Endothelial cell of umbilical vein (primary cell): ENCODE results near the gene PNISR. TPM values are rescaled to one million over a fixed set of nuclear protein-coding genes. Genes with fewer than 3 reads are reported as not detected.
A peak's percentile ranks its signal among the peaks of the same experiment; 100 is the strongest.

ENCODE experiments used
- BruUV-seq: library from RNA; stranded (reverse); fragments of 400-500 nt; replicated peaks from 2 replicates; lab custom pipeline; 2021; lab: Mats Ljungman, UMichigan
- CTCF ChIA-PET: fragments of 300-600, 350-600 bp; sonication (Branson Sonifier 250); formaldehyde crosslinking; loops from one replicate; lab custom pipeline; 2021; ENCODE audit warnings: antibody characterized with exemption, inconsistent platforms; lab: Charles Lee
- POLR2A ChIA-PET: fragments of 300-600, 350-600 bp; sonication (Branson Sonifier 250); formaldehyde crosslinking; loops from one replicate; lab custom pipeline; 2021; ENCODE audit warnings: antibody characterized with exemption, inconsistent platforms; lab: Charles Lee
- DNase-seq: peaks from one replicate; pipeline ENCODE4 v3.0.0-alpha.2; 2011; ENCODE audit warnings: low read depth, low spot score
- FAIRE-seq: peaks from 2 replicates; lab custom pipeline; 2011; peaks lifted over from hg19 to GRCh38; lab: Jason Lieb, UNC
- H2AFZ ChIP-seq: 2 replicates; pipeline ENCODE4 v1.6.0; 2012; ENCODE audit warnings: low read depth, low read length, control low read depth, inconsistent platforms
- H3K27ac ChIP-seq: 2 replicates; pipeline ENCODE4 v1.5.1; 2011; ENCODE audit warnings: low read depth, mild to moderate bottlenecking, control low read depth, low read length, moderate library complexity; ENCODE audit not compliant: insufficient read depth
- H3K27me3 ChIP-seq, 2 experiments: 2 replicates each; pipeline versions ENCODE4 v1.6.0 to v1.6.1; 2011; ENCODE audit warnings: low read length in 2 of 2, mixed read lengths in 1 of 2; ENCODE audit not compliant: control insufficient read depth in 2 of 2, insufficient read depth in 2 of 2
- H3K36me3 ChIP-seq, 2 experiments: 2 replicates in 1 of 2; 3 replicates in 1 of 2; pipeline ENCODE4 v1.5.1; 2011; ENCODE audit warnings: low read length in 2 of 2, mild to moderate bottlenecking in 1 of 2, moderate library complexity in 1 of 2; ENCODE audit not compliant: control insufficient read depth in 2 of 2, insufficient read depth in 2 of 2; ENCODE audit errors: extremely low read depth in 1 of 2
- H3K4me1 ChIP-seq: 3 replicates; pipeline ENCODE4 v1.5.1; 2011; ENCODE audit warnings: mild to moderate bottlenecking, low read length; ENCODE audit not compliant: control insufficient read depth, insufficient read depth; ENCODE audit errors: extremely low read depth
- H3K4me2 ChIP-seq: 2 replicates; pipeline ENCODE4 v1.6.1; 2011; ENCODE audit warnings: low read length, control low read depth, mixed read lengths; ENCODE audit not compliant: insufficient read depth
- H3K4me3 ChIP-seq, 3 experiments: fragments of 200-600 bp in 1 of 3; sonication (generic), shearing (Covaris generic) in 1 of 3; replicated peaks in 1 of 3; 2 replicates each; pipeline ENCODE4 v1.5.1; 2011 to 2016; ENCODE audit warnings: control low read depth in 3 of 3, low read length in 3 of 3, mild to moderate bottlenecking in 2 of 3, inconsistent platforms in 1 of 3, low read depth in 1 of 3, moderate library complexity in 1 of 3; ENCODE audit not compliant: insufficient read depth in 1 of 3
- H3K79me2 ChIP-seq: 2 replicates; pipeline ENCODE4 v1.6.0; 2012; ENCODE audit warnings: low read length, inconsistent platforms; ENCODE audit not compliant: control insufficient read depth, insufficient read depth
- H3K9ac ChIP-seq: replicated peaks from 2 replicates; pipeline ENCODE3; 2011; ENCODE audit warnings: low read length, control low read depth; ENCODE audit not compliant: insufficient read depth; ENCODE audit errors: extremely low read depth
- H3K9me1 ChIP-seq: replicated peaks from 3 replicates; pipeline ENCODE4 v1.6.0; 2011; ENCODE audit warnings: mild to moderate bottlenecking, low read length; ENCODE audit not compliant: control insufficient read depth, insufficient read depth; ENCODE audit errors: extremely low read depth
- H3K9me3 ChIP-seq: replicated peaks from 2 replicates; pipeline ENCODE4 v1.5.1; 2012; ENCODE audit warnings: low read length, inconsistent platforms; ENCODE audit not compliant: control insufficient read depth, insufficient read depth
- H4K20me1 ChIP-seq: replicated peaks from 2 replicates; pipeline ENCODE3; 2011; ENCODE audit warnings: mild to moderate bottlenecking, low read length; ENCODE audit not compliant: control insufficient read depth, insufficient read depth; ENCODE audit errors: extremely low read depth
- CTCF ChIP-seq, 2 donors: IDR thresholded peaks; 1 replicate in 1 of 2; 2 replicates in 1 of 2; pipeline ENCODE4 v1.5.1; 2011; ENCODE audit warnings: low read length in 2 of 2, mild to moderate bottlenecking in 2 of 2, moderate library complexity in 2 of 2, control low read depth in 1 of 2, inconsistent platforms in 1 of 2, low read depth in 1 of 2; ENCODE audit not compliant: insufficient read depth in 1 of 2; ENCODE audit errors: extremely low read depth in 1 of 2
- FOS ChIP-seq: IDR thresholded peaks from 2 replicates; pipeline ENCODE4 v1.6.1; 2011; ENCODE audit warnings: mild to moderate bottlenecking, low read length, moderate library complexity, borderline replicate concordance; ENCODE audit not compliant: insufficient read depth
- GATA2 ChIP-seq: IDR thresholded peaks from 2 replicates; pipeline ENCODE4 v1.7.0; 2011; ENCODE audit warnings: low read depth, mild to moderate bottlenecking, moderate library complexity, mixed read lengths, low read length; ENCODE audit not compliant: insufficient read length, insufficient read depth
- MYC ChIP-seq: IDR thresholded peaks from one replicate; pipeline ENCODE4 v1.6.1; 2011; ENCODE audit warnings: mild to moderate bottlenecking, low read depth, low read length
- POLR2AphosphoS5 ChIP-seq: IDR thresholded peaks from 2 replicates; pipeline ENCODE4 v1.6.1; 2012; ENCODE audit warnings: low read depth, mild to moderate bottlenecking, control low read depth, low read length, moderate library complexity; ENCODE audit not compliant: insufficient read depth
- dilution Hi-C: fragments of 300-500 bp; cut with MboI; formaldehyde crosslinking; loops from one replicate; pipeline ENCODE4 v1.15.0; 2019; ENCODE audit warnings: low sequenced_read_pairs; ENCODE audit not compliant: extremely low pct_ligation_motif_present
- intact Hi-C: fragments of 100-400 bp; cut with micrococcal nuclease; formaldehyde crosslinking; loops from one replicate; pipeline ENCODE4 v1.10.0; 2022
- polyA plus RNA-seq, 4 experiments: library from polyadenylated mRNA; depleted of rRNA in 3 of 4; stranded (reverse) in 3 of 4; unstranded in 1 of 4; fragments of >200 nt; gene quantifications; 2 replicates each; pipeline versions ENCODE4 v1.2.1 to v1.2.3, GENCODE V29; 2011 to 2012; ENCODE audit warnings: missing spikeins in 1 of 4
- total RNA-seq: library from RNA; stranded (reverse); gene quantifications from 2 replicates; pipeline ENCODE4 v1.2.3, GENCODE V29; 2021
- TF ChIP-seq, protein P1 (sequence below): IDR thresholded peaks from 2 replicates; pipeline ENCODE4 v1.6.1; 2011; ENCODE audit not compliant: insufficient read depth, insufficient read length

PNISR gene
- total and polyA plus RNA-seq, 2 donors (not counting 3 experiments of a cell fraction or from before 2014, with no cell fraction given): 34.6 to 106 TPM

DNA sequence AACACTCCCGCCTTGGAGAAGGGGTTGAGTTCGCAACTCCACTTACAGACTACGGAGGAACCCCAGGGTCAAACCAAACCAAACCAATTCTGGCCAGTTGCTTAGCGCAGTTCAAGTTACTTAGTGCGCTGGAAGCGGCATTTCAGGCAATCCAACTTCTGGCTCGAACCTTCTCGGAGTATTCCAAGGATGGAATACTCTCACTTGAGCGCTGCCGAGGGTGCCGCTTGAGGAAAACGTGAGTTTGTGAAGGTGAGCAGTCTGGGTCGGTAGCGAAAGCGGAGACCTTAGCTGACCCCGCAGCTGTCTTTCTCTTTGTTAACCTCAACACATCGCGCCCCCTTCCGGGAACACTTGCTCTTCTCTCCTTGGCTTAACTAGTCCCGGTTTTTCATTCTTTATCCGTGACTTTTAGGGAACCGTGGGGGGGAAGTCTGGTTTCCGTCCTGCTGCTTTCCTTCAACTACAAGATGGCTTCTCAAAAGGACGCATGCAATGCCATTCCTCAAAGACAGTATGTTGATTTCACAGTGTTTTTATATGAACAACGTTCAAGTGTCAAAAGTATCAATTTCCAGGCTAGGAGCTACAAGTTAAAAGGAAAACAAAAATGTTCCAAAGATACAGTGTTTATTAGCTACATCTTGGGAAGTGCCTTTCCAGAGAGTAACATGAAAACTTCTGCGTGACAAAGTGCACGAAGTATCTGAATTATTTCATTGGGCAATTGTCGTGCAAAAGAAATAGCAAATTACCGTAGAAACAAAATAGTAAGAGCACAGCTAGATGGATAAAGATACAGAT is 741 bp upstream of the PNISR start:
- no peaks in the 10 kb centered on the region for H3K36me3 ChIP-seq
- peak overlapping the region; percentile 96 for H3K4me2 ChIP-seq
- H3K9ac ChIP-seq: peak overlapping the region; percentile 100
- no peak for FAIRE-seq
- TF ChIP-seq POLR2AphosphoS5 (no peak), CTCF (IDR thresholded peaks at IDR 0.05; ENCODE audit: extremely low read depth in 1 of 2, insufficient read depth in 1 of 2, low read depth in 1 of 2, low read length in 2 of 2) (peak; percentile 20 to 35), FOS (no peak), MYC (no peak), GATA2 (no peak)
- TF ChIP-seq, protein P1, sequence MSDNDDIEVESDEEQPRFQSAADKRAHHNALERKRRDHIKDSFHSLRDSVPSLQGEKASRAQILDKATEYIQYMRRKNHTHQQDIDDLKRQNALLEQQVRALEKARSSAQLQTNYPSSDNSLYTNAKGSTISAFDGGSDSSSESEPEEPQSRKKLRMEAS: no peak
- dilution Hi-C loops (no loop called here), intact Hi-C loops (loop anchor here (1.0 to 2.0 kb wide), 6 partner anchors 32 to 142 kb away; partner anchors contain the start of genes CCNC, COQ3, FAXC and USP45)
- H3K9me3 ChIP-seq: no peaks in the 10 kb centered on the region
- no peaks in the 10 kb centered on the region for H3K9me1 ChIP-seq
- POLR2A ChIA-PET: interaction anchor here (1.0 kb wide), 1 partner anchor 15 kb away, joined by 3 read pairs; no protein-coding TSS in a partner anchor
- H2AFZ ChIP-seq: peak overlapping the region; percentile 62
- peaks cover 6% of the 10 kb centered on the region for H4K20me1 ChIP-seq
- DNase-seq: peak; percentile 83
- peaks cover 26% of the 10 kb centered on the region for H3K4me1 ChIP-seq
- CTCF ChIA-PET: interaction anchor here (1.0 to 2.7 kb wide), 6 partner anchors 30 to 178 kb away, joined by 3 to 23 read pairs (median 6); partner anchors contain the start of gene COQ3
- no peaks in the 10 kb centered on the region for H3K27me3 ChIP-seq
- TSS peak; percentile 58 for BruUV-seq
- peak overlapping the region; percentile 46 to 92 (median 91) for H3K4me3 ChIP-seq
- H3K79me2 ChIP-seq: peaks cover 62% of the 10 kb centered on the region
- H3K27ac ChIP-seq: peak overlapping the region; percentile 94
